Endothelial cell (in vitro differentiated cells): ENCODE measurements around the gene WNT3A. TPM values are rescaled to one million over a fixed set of nuclear protein-coding genes. Genes with fewer than 3 reads are reported as not detected.
"Not testable (repeated sequence)": the region's sequence is repeated elsewhere in the genome, so short reads cannot be mapped to it uniquely, and the experiment has no call there.

ENCODE experiments used
- DNase-seq: peaks from one replicate; pipeline ENCODE4 v3.0.0; 2021; ENCODE audit warnings: low spot score
- H3K27ac Mint-ChIP-seq: one replicate; pipeline ENCODE4 v1.8.0; 2021; ENCODE audit warnings: mixed read lengths, inconsistent platforms; ENCODE audit not compliant: unreplicated experiment
- H3K27me3 Mint-ChIP-seq: one replicate; pipeline ENCODE4 v1.8.0; 2021; ENCODE audit warnings: mild to moderate bottlenecking, moderate library complexity, mixed read lengths, inconsistent platforms; ENCODE audit not compliant: unreplicated experiment
- H3K36me3 Mint-ChIP-seq: one replicate; pipeline ENCODE4 v1.8.0; 2021; ENCODE audit warnings: mild to moderate bottlenecking, low read depth, mixed read lengths, inconsistent platforms; ENCODE audit not compliant: unreplicated experiment
- H3K4me1 Mint-ChIP-seq: one replicate; pipeline ENCODE4 v1.8.0; 2021; ENCODE audit warnings: mild to moderate bottlenecking, mixed read lengths, inconsistent platforms; ENCODE audit not compliant: unreplicated experiment
- H3K4me3 Mint-ChIP-seq: one replicate; pipeline ENCODE4 v1.8.0; 2021; ENCODE audit warnings: mild to moderate bottlenecking, mixed read lengths, inconsistent platforms; ENCODE audit not compliant: unreplicated experiment
- H3K9me3 Mint-ChIP-seq: one replicate; pipeline ENCODE4 v1.8.0; 2021; ENCODE audit warnings: mixed read lengths, inconsistent platforms; ENCODE audit not compliant: unreplicated experiment
- CTCF ChIP-seq: fragments of 200-600 bp; sonication (generic); IDR thresholded peaks from one replicate; pipeline ENCODE4 v1.5.0; 2021; ENCODE audit warnings: antibody characterized with exemption; ENCODE audit not compliant: unreplicated experiment
- long read RNA-seq: library from polyadenylated mRNA; unstranded; transcript quantifications from one replicate; pipeline ENCODE4 v2.0.0, GENCODE V29; 2020; ENCODE audit not compliant: unreplicated experiment
- total RNA-seq: library from RNA; stranded (reverse); fragmentation: NEBNext Ultra II Directional; extraction: Animal tissue kit (Norgen Biotek cat#: 25700); gene quantifications from one replicate; pipeline ENCODE4 v1.2.1, GENCODE V29; 2021; ENCODE audit not compliant: unreplicated experiment

The WNT3A gene
- not detected for total RNA-seq
- long read RNA-seq: 0 reads

- no peaks in the 10 kb centered on the region for H3K36me3 Mint-ChIP-seq
- H3K4me1 Mint-ChIP-seq: no peaks in the 10 kb centered on the region
- H3K27me3 Mint-ChIP-seq: peaks cover 40% of the 10 kb centered on the region
- H3K9me3 Mint-ChIP-seq: no peaks in the 10 kb centered on the region
- TF ChIP-seq CTCF: no peak
- no peak within 1 kb of the TSS for H3K4me3 Mint-ChIP-seq
- no peak within 1 kb of the TSS for H3K27ac Mint-ChIP-seq
- no peak for DNase-seq
Observed at GRCh38 chr1:228006786-228007048, at the start of gene WNT3A. Gene WNT3A, plus strand, starts transcription at chr1:228006998. Its CDS starts 131 bp downstream, at chr1:228007129.

GRCh38 chr1:227958617-227959324 lies 48.0 kb upstream of the WNT3A start:
- Mint-ChIP-seq H3K36me3 (no peaks in the 10 kb centered on the region), H3K4me3 (no peak overlapping the region), H3K27ac (no peak overlapping the region), H3K4me1 (no peaks in the 10 kb centered on the region), H3K27me3 (peaks cover 5% of the 10 kb centered on the region), H3K9me3 (no peaks in the 10 kb centered on the region)
- DNase-seq: no peak
- no peak for TF ChIP-seq CTCF

- Mint-ChIP-seq H3K4me1 (no peaks in the 10 kb centered on the region), H3K36me3 (no peaks in the 10 kb centered on the region), H3K27me3 (peaks cover 4% of the 10 kb centered on the region), H3K27ac (no peak overlapping the region), H3K4me3 (no peak overlapping the region), H3K9me3 (no peaks in the 10 kb centered on the region)
- TF ChIP-seq CTCF: no peak
- no peak for DNase-seq
Observed at GRCh38 chr1:227959325-227959860, 47.4 kb upstream of the WNT3A start.

GRCh38 chr1:227961651-227962466 lies 44.9 kb upstream of the WNT3A start:
- H3K27me3 Mint-ChIP-seq: peaks cover 4% of the 10 kb centered on the region
- no peak for TF ChIP-seq CTCF
- no peaks in the 10 kb centered on the region for H3K4me1 Mint-ChIP-seq
- H3K4me3 Mint-ChIP-seq: no peak overlapping the region
- no peaks in the 10 kb centered on the region for H3K9me3 Mint-ChIP-seq
- no peak overlapping the region for H3K27ac Mint-ChIP-seq
- no peak for DNase-seq
- no peaks in the 10 kb centered on the region for H3K36me3 Mint-ChIP-seq

GRCh38 chr1:227966733-227967132 lies 40.1 kb upstream of the WNT3A start:
- H3K27me3 Mint-ChIP-seq, H3K4me3 Mint-ChIP-seq, H3K27ac Mint-ChIP-seq, DNase-seq, H3K4me1 Mint-ChIP-seq, H3K36me3 Mint-ChIP-seq, H3K9me3 Mint-ChIP-seq: not testable (repeated sequence)

- not testable (repeated sequence) for H3K27me3 Mint-ChIP-seq, H3K4me3 Mint-ChIP-seq, H3K9me3 Mint-ChIP-seq, H3K27ac Mint-ChIP-seq, H3K36me3 Mint-ChIP-seq, H3K4me1 Mint-ChIP-seq, DNase-seq
Observed at GRCh38 chr1:227967815-227968214, 39.0 kb upstream of the WNT3A start.

GRCh38 chr1:227970076-227970995 lies 36.5 kb upstream of the WNT3A start:
- not testable (repeated sequence) for H3K4me3 Mint-ChIP-seq, H3K4me1 Mint-ChIP-seq, H3K36me3 Mint-ChIP-seq, H3K9me3 Mint-ChIP-seq, H3K27ac Mint-ChIP-seq, H3K27me3 Mint-ChIP-seq, DNase-seq

- not testable (repeated sequence) for H3K27ac Mint-ChIP-seq, H3K4me1 Mint-ChIP-seq, H3K4me3 Mint-ChIP-seq, H3K27me3 Mint-ChIP-seq, H3K36me3 Mint-ChIP-seq, DNase-seq, H3K9me3 Mint-ChIP-seq
Observed at GRCh38 chr1:227971216-227971615, 35.6 kb upstream of the WNT3A start.
